GM12878 (cell line): Measurements from ENCODE around the gene BAIAP2L1. TPM values are rescaled to one million over a fixed set of nuclear protein-coding genes. Genes with fewer than 3 reads are reported as not detected.

Source experiments
- ATAC-seq: fragments of 200-7000 bp; cut with Tn5 transposase; 3 replicates; pipeline ENCODE4 v1.9.1; 2020; ENCODE audit warnings: mild to moderate bottlenecking, moderate library complexity
- BruUV-seq: library from RNA; stranded (reverse); fragments of 400-500 nt; replicated peaks from 2 replicates; lab custom pipeline; 2021; lab: Mats Ljungman, UMichigan
- CTCF ChIA-PET: fragments of 300-600 bp; sonication (Branson Sonifier 250); formaldehyde crosslinking; extraction: SDS; loops from one replicate; lab custom pipeline; 2021; ENCODE audit warnings: inconsistent platforms; lab: Yijun Ruan, JAX
- POLR2A ChIA-PET: fragments of 350-600 bp; formaldehyde crosslinking; extraction: SDS; loops from one replicate; lab custom pipeline; 2021; ENCODE audit warnings: inconsistent platforms; lab: Charles Lee
- RAD21 ChIA-PET: fragments of 300-600 bp; sonication (Branson Sonifier 250); formaldehyde crosslinking; loops from one replicate; lab custom pipeline; 2023; ENCODE audit warnings: antibody characterized with exemption; ENCODE audit not compliant: unreplicated experiment; lab: Charles Lee
- SMC1A ChIA-PET: fragments of 300-600 bp; sonication (Branson Sonifier 250); formaldehyde crosslinking; loops from one replicate; lab custom pipeline; 2023; ENCODE audit not compliant: unreplicated experiment, uncharacterized antibody; lab: Charles Lee
- DNase-seq: peaks from one replicate; pipeline ENCODE4 v3.0.0-alpha.2; 2011; ENCODE audit warnings: low read depth, low spot score
- FAIRE-seq: peaks from 3 replicates; lab custom pipeline; 2011; peaks lifted over from hg19 to GRCh38; lab: Jason Lieb, UNC
- H2AFZ ChIP-seq: 2 replicates; pipeline ENCODE4 v1.6.0; 2011; ENCODE audit warnings: low read depth, low read length, control low read depth; ENCODE audit not compliant: control insufficient read depth
- H3K27ac ChIP-seq: 2 replicates; pipeline ENCODE4 v1.5.1; 2011; ENCODE audit warnings: control low read depth; ENCODE audit not compliant: control insufficient read depth, insufficient read depth
- H3K27me3 ChIP-seq, 2 experiments: replicated peaks in 1 of 2; 2 replicates each; pipeline versions ENCODE4 v1.6.0 to v1.6.1; 2011; ENCODE audit warnings: low read length in 1 of 2; ENCODE audit not compliant: control insufficient read depth in 2 of 2, insufficient read depth in 2 of 2
- H3K36me3 ChIP-seq, 2 experiments: 2 replicates each; pipeline ENCODE4 v1.5.1; 2011; ENCODE audit warnings: low read length in 1 of 2; ENCODE audit not compliant: control insufficient read depth in 2 of 2, insufficient read depth in 2 of 2
- H3K4me1 ChIP-seq: 2 replicates; pipeline ENCODE4 v1.6.1; 2011; ENCODE audit warnings: mild to moderate bottlenecking, low read length, moderate library complexity, mixed read lengths; ENCODE audit not compliant: control insufficient read depth, insufficient read depth
- H3K4me2 ChIP-seq: 2 replicates; pipeline ENCODE4 v1.6.0; 2011; ENCODE audit warnings: control low read depth; ENCODE audit not compliant: control insufficient read depth, insufficient read depth
- H3K4me3 ChIP-seq: fragments of 200-600 bp; sonication (generic); 2 replicates; pipeline ENCODE4 v1.5.1; 2016
- H3K79me2 ChIP-seq: 2 replicates; pipeline ENCODE4 v1.6.0; 2011; ENCODE audit warnings: low read length; ENCODE audit not compliant: control insufficient read depth, insufficient read depth
- H3K9ac ChIP-seq: 2 replicates; pipeline ENCODE4 v1.8.0; 2011; ENCODE audit warnings: low read length, control low read depth, mixed read lengths; ENCODE audit not compliant: control insufficient read depth, insufficient read depth
- H3K9me3 ChIP-seq: replicated peaks from 3 replicates; pipeline ENCODE4 v1.5.1; 2011; ENCODE audit warnings: mild to moderate bottlenecking, low read length; ENCODE audit not compliant: control insufficient read depth, insufficient read depth
- H4K20me1 ChIP-seq: 2 replicates; pipeline ENCODE4 v1.6.0; 2011; ENCODE audit not compliant: control insufficient read depth, insufficient read depth
- BCL11A ChIP-seq: IDR thresholded peaks from 2 replicates; pipeline ENCODE4 v1.6.1; 2011; ENCODE audit warnings: low read depth, low read length
- BCLAF1 ChIP-seq: fragments of 450-650 bp; IDR thresholded peaks from 2 replicates; pipeline ENCODE4 v1.6.1; 2017; ENCODE audit warnings: antibody characterized with exemption, mild to moderate bottlenecking, moderate library complexity
- CHD1 ChIP-seq: IDR thresholded peaks from 2 replicates; pipeline ENCODE4 v1.6.1; 2012; ENCODE audit warnings: low read depth, low read length, improper control_type of control experiment
- CTCF ChIP-seq, 3 experiments: IDR thresholded peaks in 2 of 3; conservative IDR thresholded peaks in 1 of 3; 2 replicates each; pipeline ENCODE4 v1.5.1; 2011; ENCODE audit warnings: low read depth in 3 of 3, low read length in 3 of 3, mild to moderate bottlenecking in 3 of 3, control low read depth in 2 of 3, moderate library complexity in 2 of 3, inconsistent platforms in 1 of 3, mixed read lengths in 1 of 3; ENCODE audit not compliant: control insufficient read depth in 2 of 3, insufficient read depth in 1 of 3; ENCODE audit errors: extremely low read depth in 1 of 3
- ETV6 ChIP-seq, 2 experiments: fragments of 450-650 bp in 1 of 2; IDR thresholded peaks in 1 of 2; conservative IDR thresholded peaks in 1 of 2; 2 replicates each; pipeline ENCODE4 v1.6.1; 2014; ENCODE audit warnings: antibody characterized with exemption in 1 of 2, borderline replicate concordance in 1 of 2, low read depth in 1 of 2, mild to moderate bottlenecking in 1 of 2, moderate library complexity in 1 of 2
- IRF4 ChIP-seq: IDR thresholded peaks from 2 replicates; pipeline ENCODE4 v1.6.1; 2011; ENCODE audit warnings: low read depth, low read length
- IRF5 ChIP-seq: fragments of 450-650 bp; IDR thresholded peaks from 2 replicates; pipeline ENCODE4 v1.6.1; 2017; ENCODE audit warnings: borderline replicate concordance
- PAX5 ChIP-seq: IDR thresholded peaks from 2 replicates; pipeline ENCODE4 v1.6.1; 2011; ENCODE audit warnings: low read depth, low read length, borderline replicate concordance
- RUNX3 ChIP-seq: IDR thresholded peaks from 2 replicates; pipeline ENCODE4 v1.6.1; 2012; ENCODE audit warnings: low read length, inconsistent platforms
- SPI1 ChIP-seq: IDR thresholded peaks from 2 replicates; pipeline ENCODE4 v1.6.1; 2011; ENCODE audit warnings: low read depth, mild to moderate bottlenecking, low read length, moderate library complexity, borderline replicate concordance; ENCODE audit not compliant: insufficient read depth
- SREBF1 ChIP-seq: IDR thresholded peaks from 2 replicates; pipeline ENCODE4 v1.6.1; 2012; ENCODE audit warnings: mild to moderate bottlenecking, low read length
- TARDBP ChIP-seq: IDR thresholded peaks from 2 replicates; pipeline ENCODE4 v1.6.1; 2016; ENCODE audit warnings: borderline replicate concordance
- USF2 ChIP-seq: IDR thresholded peaks from 2 replicates; pipeline ENCODE4 v1.6.1; 2011; ENCODE audit warnings: low read depth, low read length, improper control_type of control experiment, borderline replicate concordance
- WGBS: methylation state at CpG from one replicate; pipeline ENCODE4 v1.1.6; 2016; ENCODE audit warnings: low lambda C conversion rate; ENCODE audit not compliant: insufficient replicate concordance, insufficient coverage; ENCODE audit errors: missing lambda C conversion rate; 5-methylcytosine and 5-hydroxymethylcytosine counted together
- in situ Hi-C: fragments of 300-500 bp; cut with MboI; formaldehyde crosslinking; loops from 9 replicates; pipeline ENCODE4 v1.14.3; 2018; ENCODE audit warnings: mixed read lengths
- intact Hi-C: fragments of 100-400 bp; cut with micrococcal nuclease; formaldehyde crosslinking; loops from one replicate; pipeline ENCODE4 v1.14.2; 2022; ENCODE audit not compliant: unreplicated experiment
- polyA plus RNA-seq, 11 experiments: library from polyadenylated mRNA; depleted of rRNA in 4 of 11; unstranded in 6 of 11; stranded (reverse) in 5 of 11; fragments of >200 nt; fragmentation: Nextera tagmentation in 4 of 11; fragmentation: Illumina TruSeq in 1 of 11; extraction: Ambion mirVana in 4 of 11; extraction: Trizol in 1 of 11; gene quantifications; 1 replicate in 1 of 11; 2 replicates in 10 of 11; pipeline versions ENCODE4 v1.2.1 to v1.2.3, GENCODE V29; 2011 to 2016; ENCODE audit warnings: inconsistent platforms in 2 of 11, missing spikeins in 2 of 11, low read depth in 1 of 11
- total RNA-seq, 4 experiments: library from RNA; depleted of rRNA in 3 of 4; stranded (reverse); fragments of >200 nt in 3 of 4; fragmentation: Illumina TruSeq in 1 of 4; extraction: Trizol in 1 of 4; gene quantifications; 2 replicates each; pipeline versions ENCODE4 v1.2.1 to v1.2.3, GENCODE V29; 2013 to 2021

Gene BAIAP2L1
- total and polyA plus RNA-seq, 10 of the 15 experiments (the other 5 are each of a cell fraction or from before 2014, with no cell fraction given) = 8.9 to 60.2 (median 35.7) TPM

GRCh38 chr7:98312201-98312600 lies 88.7 kb downstream of the BAIAP2L1 start (continued):
- no peak for TF ChIP-seq CTCF (IDR thresholded peaks at IDR 0.05 in 2 of 3, conservative IDR thresholded peaks at IDR 0.05 in 1 of 3; ENCODE audit: control insufficient read depth in 2 of 3, extremely low read depth in 1 of 3, insufficient read depth in 1 of 3, low read depth in 3 of 3, low read length in 3 of 3)
- no peak for TF ChIP-seq PAX5
- no peak for TF ChIP-seq RUNX3
- no peak for TF ChIP-seq SPI1
- TF ChIP-seq IRF4 = no peak

- CTCF ChIA-PET = interaction anchor here (0.5 kb wide), 1 partner anchor 111 kb away, joined by 3 read pairs; no protein-coding TSS in a partner anchor
- Histone ChIP-seq H2AFZ (no peak overlapping the region), H3K4me1 (peaks cover 6% of the 10 kb centered on the region)
- no peak for TF ChIP-seq BCLAF1
- TF ChIP-seq BCL11A = no peak
- TF ChIP-seq CHD1 = no peak
- TF ChIP-seq SREBF1 = no peak
- no peak for TF ChIP-seq IRF5
- TF ChIP-seq ETV6 (conservative IDR thresholded peaks at IDR 0.05 in 1 of 2, IDR thresholded peaks at IDR 0.05 in 1 of 2; ENCODE audit: borderline replicate concordance in 1 of 2, low read depth in 1 of 2) = no peak
- no peak for TF ChIP-seq TARDBP
- no peak for TF ChIP-seq USF2
- TF ChIP-seq, all 136 proteins: peak for 0
- Histone ChIP-seq H3K79me2 (no peaks in the 10 kb centered on the region), H4K20me1 (no peaks in the 10 kb centered on the region), H3K27me3 (no peaks in the 10 kb centered on the region), H3K27ac (no peak overlapping the region), H3K36me3 (peaks cover 11 to 16% of the 10 kb centered on the region in 2 experiments; a peak in 3 of 4 replicates), H3K4me2 (no peak overlapping the region), H3K4me3 (no peak overlapping the region), H3K9me3 (no peaks in the 10 kb centered on the region), H3K9ac (no peak overlapping the region)
- SMC1A ChIA-PET = no interaction called here
- FAIRE-seq (no peak), DNase-seq (no peak), ATAC-seq (no peak)
- intact Hi-C loops = no loop called here
- POLR2A ChIA-PET = no interaction called here
- WGBS = 90% methylated on average over 8 of the region's 8 CpGs
- in situ Hi-C loops = no loop called here
- no TSS peak for BruUV-seq
- RAD21 ChIA-PET = no interaction called here
These were observed 91.3 kb downstream of the BAIAP2L1 start for GRCh38 chr7:98309566-98309965.
